Lower leg skin (tissue), 4 donors: ENCODE data around the gene PRKAB2. TPM values are rescaled to one million over a fixed set of nuclear protein-coding genes. Genes with fewer than 3 reads are reported as not detected.
"Not testable (repeated sequence)": the region's sequence is repeated elsewhere in the genome, so short reads cannot be mapped to it uniquely, and the experiment has no call there.

ENCODE experiments used
- DNase-seq, 2 donors: peaks; one replicate each; pipeline ENCODE4 v3.0.0-alpha.2; 2019; ENCODE audit warnings: low spot score in 2 of 2
- H3K4me3 ChIP-seq: fragments of 200-600 bp; sonication (generic); 2 replicates; pipeline ENCODE4 v1.5.1; 2017; ENCODE audit warnings: mild to moderate bottlenecking, low read depth; ENCODE audit not compliant: poor library complexity, severe bottlenecking
- CTCF ChIP-seq, 3 donors: fragments of 450-650 bp; IDR thresholded peaks; one replicate each; pipeline ENCODE4 v1.5.1; 2016; ENCODE audit warnings: antibody characterized with exemption in 3 of 3, mild to moderate bottlenecking in 3 of 3, moderate library complexity in 2 of 3
- POLR2A ChIP-seq, 2 donors: fragments of 450-650 bp; IDR thresholded peaks; one replicate each; pipeline ENCODE4 v1.6.1; 2016 to 2017; ENCODE audit warnings: antibody characterized with exemption in 2 of 2, mild to moderate bottlenecking in 1 of 2, moderate library complexity in 1 of 2
- WGBS, 2 donors: methylation state at CpG; one replicate each; pipeline ENCODE4 v1.1.5; 2018; 5-methylcytosine and 5-hydroxymethylcytosine counted together
- intact Hi-C: fragments of 100-400 bp; cut with DNase I; formaldehyde crosslinking; loops from one replicate; pipeline ENCODE4 v1.15.0; 2023; ENCODE audit warnings: low total_unique reads
- total RNA-seq, 4 donors: library from RNA; depleted of rRNA; stranded (reverse); fragments of >200 nt; gene quantifications; one replicate each; pipeline ENCODE4 v1.1.0, GENCODE V29; 2016

The PRKAB2 gene
- total RNA-seq, 4 donors from 2014 or later: 21.4 to 29.8 (median 25.9) TPM

- H3K4me3 ChIP-seq: no peak overlapping the region
These were observed 48.0 kb downstream of the PRKAB2 start for GRCh38 chr1:147124266-147124665.

GRCh38 chr1:147117109-147117508, 55.2 kb downstream of the PRKAB2 start:
- no peak for DNase-seq
- H3K4me3 ChIP-seq: no peak overlapping the region
- WGBS, 2 donors: 89 to 90% methylated on average over 1 of the region's 1 CpG
- TF ChIP-seq POLR2A (IDR thresholded peaks at IDR 0.05) (no peak), CTCF (IDR thresholded peaks at IDR 0.05) (no peak)
- intact Hi-C loops: no loop called here

More at GRCh38 chr1:147124266-147124665, 48.0 kb downstream of the PRKAB2 start:
- DNase-seq: no peak
- intact Hi-C loops: no loop called here
- TF ChIP-seq POLR2A (IDR thresholded peaks at IDR 0.05): no peak
- TF ChIP-seq CTCF (IDR thresholded peaks at IDR 0.05): no peak
- WGBS, 2 donors: 50 to 70% methylated on average over 2 of the region's 2 CpGs

- intact Hi-C loops: no loop called here
- no peak overlapping the region for H3K4me3 ChIP-seq
- 71 to 83% methylated on average over 2 of the region's 2 CpGs for WGBS, 2 donors
- no peak for DNase-seq
- TF ChIP-seq CTCF (IDR thresholded peaks at IDR 0.05): no peak
- no peak for TF ChIP-seq POLR2A (IDR thresholded peaks at IDR 0.05)
These were observed 56.8 kb downstream of the PRKAB2 start for GRCh38 chr1:147115496-147115895.

GRCh38 chr1:147115079-147115478, 57.2 kb downstream of the PRKAB2 start:
- intact Hi-C loops, DNase-seq, H3K4me3 ChIP-seq: not testable (repeated sequence)
- WGBS, 2 donors: 90 to 92% methylated on average over 3 to 4 of the region's 4 CpGs

GRCh38 chr1:147114353-147114752, 57.9 kb downstream of the PRKAB2 start:
- intact Hi-C loops, DNase-seq, H3K4me3 ChIP-seq: not testable (repeated sequence)
- 59 to 68% methylated on average over 1 of the region's 1 CpG for WGBS, 2 donors

GRCh38 chr1:147111381-147112130, 60.7 kb downstream of the PRKAB2 start:
- TF ChIP-seq POLR2A (IDR thresholded peaks at IDR 0.05): no peak
- TF ChIP-seq CTCF (IDR thresholded peaks at IDR 0.05): no peak
- 80 to 85% methylated on average over 7 of the region's 7 CpGs for WGBS, 2 donors
- H3K4me3 ChIP-seq: no peak overlapping the region
- no peak for DNase-seq
- intact Hi-C loops: no loop called here

GRCh38 chr1:147110872-147111271, 61.4 kb downstream of the PRKAB2 start:
- TF ChIP-seq POLR2A (IDR thresholded peaks at IDR 0.05): no peak
- TF ChIP-seq CTCF (IDR thresholded peaks at IDR 0.05): no peak
- WGBS, 2 donors: 69 to 93% methylated on average over 1 of the region's 1 CpG

More at GRCh38 chr1:147110872-147111271, 61.4 kb downstream of the PRKAB2 start:
- H3K4me3 ChIP-seq: no peak overlapping the region
- DNase-seq: no peak
- intact Hi-C loops: no loop called here
